HG03565 (cell line): ENCODE data around the gene MRPL14.

Source experiments
- ATAC-seq: cut with Tn5 transposase; IDR thresholded peaks from one replicate; pipeline ENCODE4 v1.9.1; 2021; ENCODE audit warnings: mild to moderate bottlenecking, moderate library complexity; ENCODE audit not compliant: unreplicated experiment

Gene MRPL14

DNA sequence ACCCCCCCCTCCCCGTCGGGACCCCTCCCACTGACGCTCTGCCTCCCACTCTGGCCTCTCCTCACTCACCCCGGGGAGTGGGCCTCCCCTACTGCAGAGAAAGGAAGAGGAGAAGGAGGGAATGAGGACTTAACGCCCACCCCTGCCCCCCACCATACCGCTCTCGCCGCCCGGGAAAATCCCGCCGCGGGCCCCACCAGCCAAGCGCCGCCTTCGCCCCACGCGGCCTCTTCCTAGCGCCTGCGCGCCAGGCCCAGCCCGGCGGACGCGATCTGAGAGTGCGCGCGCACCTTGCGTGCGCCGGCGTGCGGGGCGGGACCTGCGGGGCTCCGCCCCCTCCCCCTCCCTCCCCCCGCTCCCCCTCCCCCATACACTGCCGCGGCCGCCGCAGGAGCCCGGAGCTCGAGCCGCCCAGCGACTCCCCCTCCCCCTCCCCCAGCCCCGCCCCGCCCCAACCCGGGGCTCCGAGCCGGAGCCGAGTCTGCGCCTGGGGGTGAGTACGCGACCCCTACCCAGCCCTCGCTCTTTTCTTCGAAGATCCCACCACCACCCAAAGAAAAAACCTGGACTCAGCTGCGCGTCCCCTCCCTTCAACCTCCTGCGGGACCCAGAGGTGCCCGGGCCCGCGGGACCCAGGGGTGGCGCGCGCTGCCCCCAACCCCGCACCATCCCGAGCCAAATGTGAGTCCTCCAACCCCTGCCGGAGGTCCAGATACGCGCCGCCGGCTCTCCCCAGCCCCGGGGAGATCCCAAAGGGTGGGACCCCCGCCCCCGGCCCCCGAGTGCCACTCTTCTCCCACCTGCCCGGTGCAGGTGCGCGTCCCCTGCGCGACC is at the start of gene MRPL14, which contains the start of gene TMEM63B:
Gene MRPL14 (minus strand): TSS at position 267 of the 834 bp plus-strand sequence. CDS start 10,841 bp downstream, outside the sequence.
Gene TMEM63B (plus strand): TSS at position 369 of the 834 bp plus-strand sequence. CDS start 7,031 bp downstream, outside the sequence.
- ATAC-seq: peak; percentile 68

DNA sequence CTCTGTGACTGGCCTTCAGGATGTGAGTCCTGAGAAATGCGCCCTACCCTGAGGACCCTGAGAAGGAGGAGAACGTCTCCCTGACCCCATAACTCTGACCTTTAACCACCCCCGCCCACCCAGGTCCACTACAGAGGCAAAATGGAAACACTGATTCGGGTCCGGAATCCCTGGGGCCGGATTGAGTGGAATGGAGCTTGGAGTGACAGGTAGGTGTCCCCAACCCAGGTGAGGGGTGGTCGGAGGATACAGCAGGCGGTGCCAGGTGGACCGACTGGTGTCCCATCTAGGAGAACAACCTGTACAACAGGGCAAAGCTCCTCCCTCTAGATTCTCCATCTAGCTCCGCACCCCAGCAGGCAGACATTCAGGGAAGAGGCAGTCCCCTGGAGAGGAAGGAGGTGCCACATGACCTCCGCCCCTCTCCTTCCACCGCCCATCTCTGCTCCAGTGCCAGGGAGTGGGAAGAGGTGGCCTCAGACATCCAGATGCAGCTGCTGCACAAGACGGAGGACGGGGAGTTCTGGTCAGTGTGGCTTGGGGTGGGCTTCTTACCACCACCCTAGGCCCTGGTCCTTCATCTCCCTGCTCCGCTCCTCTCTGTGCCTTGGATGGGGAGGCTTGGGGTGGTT is 49.0 kb upstream of the MRPL14 start:
- ATAC-seq: no peak

DNA sequence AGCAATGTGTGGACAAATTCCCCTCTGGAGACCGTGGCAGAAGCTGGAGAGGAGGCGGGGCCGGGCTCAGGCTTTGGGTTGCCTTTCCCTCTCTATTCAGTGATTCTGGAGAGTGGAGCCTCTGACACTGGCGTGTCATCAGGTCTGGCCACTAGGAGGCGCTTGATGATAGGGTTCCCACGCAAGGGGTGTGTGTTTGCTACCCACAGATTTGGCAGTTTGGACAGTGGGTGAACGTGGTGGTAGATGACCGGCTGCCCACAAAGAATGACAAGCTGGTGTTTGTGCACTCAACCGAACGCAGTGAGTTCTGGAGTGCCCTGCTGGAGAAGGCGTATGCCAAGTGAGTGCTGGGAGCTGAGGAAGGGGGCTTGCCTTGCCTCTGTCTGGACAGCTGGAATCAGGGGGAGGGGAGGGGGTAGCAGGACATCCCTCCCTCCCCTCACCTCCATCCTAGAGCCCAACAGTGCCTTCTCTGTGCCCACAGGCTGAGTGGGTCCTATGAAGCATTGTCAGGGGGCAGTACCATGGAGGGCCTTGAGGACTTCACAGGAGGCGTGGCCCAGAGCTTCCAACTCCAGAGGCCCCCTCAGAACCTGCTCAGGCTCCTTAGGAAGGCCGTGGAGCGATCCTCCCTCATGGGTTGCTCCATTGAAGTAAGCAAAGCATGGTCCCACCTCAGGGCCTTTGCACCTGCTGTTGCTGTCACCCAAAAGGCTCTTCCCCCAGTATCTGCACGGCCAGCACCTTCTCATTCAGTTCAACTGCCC is 45.7 kb upstream of the MRPL14 start:
- ATAC-seq: peak; percentile 50

DNA sequence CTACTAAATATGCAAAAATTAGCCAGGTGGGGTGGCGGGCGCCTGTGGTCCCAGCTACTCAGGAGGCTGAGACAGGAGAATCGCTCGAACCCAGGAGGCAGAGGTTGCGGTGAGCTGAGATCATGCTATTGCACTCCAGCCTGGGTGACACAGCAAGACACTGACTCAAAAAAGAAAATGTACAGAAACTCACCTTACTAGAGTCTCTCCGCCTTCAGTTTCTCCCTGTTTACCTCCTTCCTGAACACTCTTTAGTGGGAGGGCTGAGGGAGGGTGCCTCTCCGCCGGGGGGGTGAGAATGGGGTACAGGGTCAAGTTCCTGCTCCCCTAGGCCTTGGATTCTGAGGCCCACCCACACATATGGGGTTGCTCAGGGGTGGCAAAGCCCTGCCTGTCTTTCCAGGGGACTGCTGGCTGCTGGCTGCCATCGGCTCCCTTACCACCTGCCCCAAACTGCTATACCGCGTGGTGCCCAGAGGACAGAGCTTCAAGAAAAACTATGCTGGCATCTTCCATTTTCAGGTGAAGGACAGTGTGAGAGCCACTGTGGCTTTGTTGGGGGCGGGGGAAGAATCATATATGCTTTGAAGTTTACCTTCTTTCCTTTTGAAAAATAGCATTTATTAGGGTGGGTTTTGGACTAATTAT is 44.8 kb upstream of the MRPL14 start:
- no peak for ATAC-seq

DNA sequence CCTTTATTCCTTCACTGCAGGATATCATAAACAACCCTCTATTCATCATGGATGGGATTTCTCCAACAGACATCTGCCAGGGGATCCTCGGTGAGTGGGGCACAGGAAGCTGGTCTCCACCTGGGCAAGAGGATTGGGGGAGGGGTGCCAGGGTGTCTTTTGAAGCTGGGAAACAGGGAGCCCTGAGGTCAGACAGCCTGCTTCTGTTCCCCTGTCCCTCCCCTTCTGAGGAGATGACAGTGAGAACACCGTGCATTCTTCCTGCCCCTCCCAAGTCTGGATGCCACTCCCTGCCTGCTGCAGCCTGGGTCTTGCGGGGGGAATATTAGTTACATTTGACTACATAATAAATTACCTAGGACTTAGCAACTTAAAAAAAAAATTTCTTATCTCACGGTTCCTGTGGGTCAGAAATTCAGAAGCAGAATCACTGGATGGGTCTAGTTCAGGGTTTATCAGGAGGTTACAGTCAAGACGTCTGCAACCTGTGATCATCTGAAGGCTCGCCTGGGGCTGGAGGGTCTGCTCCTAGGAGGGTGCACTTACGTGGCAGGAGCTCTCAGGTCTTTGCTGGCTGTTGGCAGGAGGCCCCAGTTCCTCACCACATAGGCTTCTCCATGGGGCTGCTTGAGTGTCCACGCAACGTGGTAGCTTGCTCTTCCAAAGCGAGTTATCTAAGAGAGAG is 42.8 kb upstream of the MRPL14 start:
- ATAC-seq: no peak

DNA sequence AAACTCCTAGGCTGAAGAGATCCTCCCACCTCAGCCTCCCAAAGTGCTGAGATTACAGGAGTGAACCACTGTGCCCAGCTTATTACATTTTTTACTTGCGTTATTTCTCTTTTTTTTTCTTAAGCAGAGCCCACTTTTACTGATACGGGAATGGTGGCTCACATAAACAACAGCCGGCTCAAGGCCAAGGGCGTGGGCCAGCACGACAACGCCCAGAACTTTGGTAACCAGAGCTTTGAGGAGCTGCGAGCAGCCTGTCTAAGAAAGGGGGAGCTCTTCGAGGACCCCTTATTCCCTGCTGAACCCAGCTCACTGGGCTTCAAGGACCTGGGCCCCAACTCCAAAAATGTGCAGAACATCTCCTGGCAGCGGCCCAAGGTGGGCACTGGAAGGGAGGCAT is 41.9 kb upstream of the MRPL14 start:
- no peak for ATAC-seq

DNA sequence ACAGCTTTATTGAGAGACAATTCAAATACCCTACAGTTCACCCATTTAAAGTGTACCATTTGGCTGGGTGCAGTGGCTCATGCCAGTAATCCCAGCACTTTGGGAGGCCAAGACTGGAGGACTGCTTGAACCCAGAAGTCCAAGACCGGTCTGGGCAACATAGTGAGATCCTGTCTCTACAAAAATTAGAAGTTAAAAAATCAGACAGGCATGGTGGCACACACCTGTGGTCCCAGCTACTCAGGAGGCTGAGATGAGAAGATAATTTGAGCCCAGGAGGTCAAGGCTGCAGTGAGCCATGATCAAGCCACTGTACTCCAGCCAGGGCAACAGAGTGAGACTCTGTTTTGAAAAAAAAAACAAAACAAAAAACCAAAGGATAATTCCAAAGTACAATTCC is 40.3 kb upstream of the MRPL14 start:
- no peak for ATAC-seq

DNA sequence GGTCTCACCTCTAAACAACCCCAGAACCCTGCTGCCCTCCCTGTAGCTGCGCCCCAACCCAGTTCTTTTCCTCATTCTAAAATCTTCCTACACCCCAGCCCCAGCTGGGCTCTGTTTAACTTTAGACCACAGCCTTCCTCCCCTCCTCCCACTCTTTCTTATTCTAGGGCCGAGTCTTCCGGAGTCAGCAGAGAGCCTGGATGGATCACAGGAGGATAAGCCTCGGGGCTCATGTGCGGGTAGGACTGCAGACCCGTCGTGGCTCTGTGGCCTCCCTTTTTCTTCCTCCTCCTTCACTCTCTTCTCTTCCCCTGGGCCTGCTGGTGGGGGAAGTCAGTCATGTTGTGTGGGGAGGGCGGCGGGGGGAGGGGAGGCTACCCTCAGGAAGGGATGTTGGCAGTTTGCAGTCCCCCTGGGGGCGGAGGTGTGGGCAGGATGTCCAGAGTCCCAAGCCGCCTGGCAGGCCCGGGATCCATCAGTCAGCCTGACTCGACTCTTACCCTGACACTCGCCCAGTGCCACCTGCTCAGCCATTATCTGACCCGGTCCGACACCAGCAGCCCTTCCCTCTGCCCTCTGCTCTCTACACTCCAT is 39.4 kb upstream of the MRPL14 start:
- ATAC-seq: no peak

DNA sequence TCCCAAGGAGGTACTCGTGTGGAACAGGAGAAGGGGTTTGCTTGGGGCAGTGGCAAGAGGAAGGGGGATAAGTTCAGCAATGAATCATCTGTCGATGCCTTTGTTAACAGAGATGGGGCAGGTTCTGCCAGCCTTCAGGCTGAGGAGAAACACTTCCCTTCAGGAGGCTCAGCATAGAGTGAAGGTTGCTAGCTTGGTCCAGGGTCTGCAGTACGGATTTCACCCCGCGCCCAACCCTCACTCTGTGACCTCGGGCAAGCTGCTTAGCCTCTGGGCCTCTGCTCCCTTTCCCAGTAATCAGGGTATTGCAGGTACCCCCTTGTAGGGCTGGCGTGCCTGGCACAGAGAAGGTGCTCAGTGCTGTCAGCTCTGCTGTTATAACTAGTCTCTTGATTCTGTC is 38.9 kb upstream of the MRPL14 start:
- no peak for ATAC-seq

DNA sequence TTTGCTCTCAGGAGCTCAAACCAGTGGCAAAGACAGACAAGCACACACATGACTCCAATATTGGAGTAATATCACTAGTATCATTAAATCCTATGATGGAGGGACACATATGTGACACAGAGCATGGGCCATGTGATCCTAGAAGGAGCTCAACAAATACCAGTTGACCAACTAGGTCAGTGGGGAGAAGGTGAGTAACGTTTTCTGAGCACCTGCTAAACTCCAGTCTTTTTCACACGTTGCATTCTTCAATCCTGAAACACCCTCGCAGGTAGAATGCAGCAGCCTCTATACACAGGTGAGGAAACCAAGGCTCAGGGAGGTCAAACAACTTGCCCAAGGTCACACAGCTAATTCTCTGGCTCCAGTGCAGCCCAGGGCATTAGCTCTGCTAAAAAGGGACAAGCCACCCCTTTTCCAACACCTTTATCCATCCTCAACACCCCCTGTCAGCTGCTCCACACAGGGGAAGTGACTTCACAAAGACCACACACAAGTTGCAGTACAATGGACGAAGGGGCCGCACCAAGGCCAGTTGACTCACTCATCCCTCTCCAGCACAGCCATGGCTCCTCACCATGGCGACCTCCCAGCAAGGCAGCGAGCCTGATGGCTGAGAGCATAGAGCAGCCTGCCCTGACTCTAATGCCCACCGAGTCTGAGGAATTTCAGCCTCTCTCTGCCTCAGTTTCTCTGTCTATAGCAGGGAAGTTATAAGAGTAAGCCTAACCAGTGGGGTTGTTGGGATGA is 35.8 kb upstream of the MRPL14 start:
- ATAC-seq: no peak

DNA sequence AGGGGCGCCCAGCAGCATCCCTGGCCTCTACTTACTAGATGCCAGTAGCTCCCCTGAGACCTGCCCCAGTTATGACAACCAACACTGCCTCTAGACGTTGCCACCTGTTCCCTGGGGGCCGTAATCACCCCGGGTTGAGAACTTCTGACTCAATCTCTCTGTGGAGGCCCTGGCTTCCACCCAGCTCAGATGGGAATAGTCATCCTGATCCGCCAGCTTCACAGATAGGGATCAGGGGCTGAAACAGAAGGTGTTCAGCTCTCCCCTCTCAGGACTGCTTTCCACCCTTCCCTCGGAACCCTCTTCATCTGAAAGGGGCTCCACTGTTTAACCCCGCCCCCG is 34.7 kb upstream of the MRPL14 start:
- ATAC-seq: no peak

DNA sequence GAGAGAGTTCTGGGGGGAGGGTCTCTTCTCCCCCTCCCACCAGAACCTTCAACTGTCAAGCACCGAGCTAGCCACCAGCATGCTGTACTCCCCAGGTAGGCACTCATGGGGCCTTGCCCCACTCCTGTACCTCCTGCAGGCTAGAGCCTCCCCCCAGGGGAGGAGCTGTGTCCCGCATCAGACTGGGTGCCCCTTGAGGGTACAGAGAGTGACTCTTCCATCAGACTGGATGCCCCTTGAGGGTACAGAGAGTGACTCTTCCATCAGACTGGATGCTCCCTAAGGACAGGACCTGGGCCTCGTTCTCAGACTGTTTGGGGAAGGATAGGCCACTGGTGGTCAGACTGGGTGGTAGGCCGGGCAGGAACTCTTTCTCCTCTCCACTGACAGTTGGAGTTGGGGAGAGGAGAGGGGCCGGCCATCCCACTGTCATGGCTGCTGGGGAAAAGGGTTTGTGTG is 31.5 kb upstream of the MRPL14 start, which contains the start of gene CAPN11:
Gene CAPN11 (plus strand): TSS at position 51 of the 459 bp plus-strand sequence. CDS start 29 bp downstream, at position 80.
- no peak for ATAC-seq

DNA sequence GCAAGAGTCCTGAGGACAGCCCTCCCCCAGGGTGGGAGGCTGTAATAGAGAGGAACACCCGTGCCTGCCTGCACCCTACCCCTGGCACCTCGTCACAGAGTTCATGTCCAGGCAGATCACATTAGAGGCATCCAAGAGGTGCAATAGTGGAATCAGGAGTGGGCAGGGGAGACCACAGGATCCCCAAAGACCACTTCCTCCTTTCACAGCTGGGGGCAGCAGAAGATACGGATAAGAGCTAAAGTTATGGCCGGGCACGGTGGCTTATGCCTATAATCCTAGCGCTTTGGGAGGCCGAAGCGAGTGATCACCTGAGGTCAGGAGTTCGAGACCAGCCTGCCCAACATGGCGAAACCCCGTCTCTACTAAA is 29.9 kb upstream of the MRPL14 start:
- ATAC-seq: no peak

DNA sequence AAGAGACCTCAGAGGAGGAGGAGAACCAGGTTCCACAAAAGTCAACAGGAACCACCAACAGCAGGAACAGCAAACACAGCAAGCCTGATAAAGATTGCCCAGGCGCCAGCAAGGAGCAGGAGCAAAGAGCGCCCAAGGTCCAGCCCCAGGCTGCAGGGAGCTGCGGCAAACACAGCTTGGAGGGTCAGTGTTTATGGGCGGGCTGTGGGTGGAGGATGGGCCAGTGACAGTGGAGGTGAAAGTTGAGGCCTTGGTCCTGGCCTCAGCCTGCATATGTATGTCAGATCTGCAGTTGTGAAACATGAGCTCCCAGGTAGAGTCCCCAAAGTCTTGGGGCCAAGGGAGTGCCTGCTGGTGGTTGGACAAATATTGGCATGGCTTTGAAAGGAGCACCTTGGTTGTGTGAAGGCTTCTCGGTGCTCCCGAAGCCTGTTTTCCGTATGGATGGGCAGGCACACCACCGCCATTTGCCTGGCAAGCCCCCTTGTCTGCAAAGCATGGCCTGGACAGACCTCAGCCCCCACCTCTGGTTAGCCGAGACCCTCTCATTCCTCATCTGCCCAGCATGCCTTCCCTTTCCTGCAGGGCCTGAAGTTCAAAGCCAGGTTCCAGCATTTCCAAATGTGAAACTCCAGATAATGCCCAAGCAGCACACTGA is 29.4 kb upstream of the MRPL14 start:
- ATAC-seq: no peak

DNA sequence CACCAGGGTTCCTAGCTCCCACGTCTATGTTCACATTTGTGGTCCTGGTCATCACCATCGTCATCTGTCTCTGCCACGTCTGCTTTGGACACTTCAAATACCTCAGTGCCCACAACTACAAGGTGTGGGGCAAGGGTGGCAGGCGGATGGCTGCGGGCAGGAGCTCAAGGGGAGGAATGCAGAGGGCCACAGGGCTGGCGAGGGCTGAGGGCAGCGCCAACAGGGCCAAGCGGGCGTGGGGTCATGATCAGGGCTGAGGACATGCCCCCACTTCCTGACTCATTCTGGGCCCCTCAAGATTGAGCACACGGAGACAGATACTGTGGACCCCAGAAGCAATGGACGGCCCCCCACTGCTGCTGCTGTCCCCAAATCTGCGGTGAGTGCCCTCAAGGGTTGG is 26.8 kb upstream of the MRPL14 start:
- no peak for ATAC-seq

DNA sequence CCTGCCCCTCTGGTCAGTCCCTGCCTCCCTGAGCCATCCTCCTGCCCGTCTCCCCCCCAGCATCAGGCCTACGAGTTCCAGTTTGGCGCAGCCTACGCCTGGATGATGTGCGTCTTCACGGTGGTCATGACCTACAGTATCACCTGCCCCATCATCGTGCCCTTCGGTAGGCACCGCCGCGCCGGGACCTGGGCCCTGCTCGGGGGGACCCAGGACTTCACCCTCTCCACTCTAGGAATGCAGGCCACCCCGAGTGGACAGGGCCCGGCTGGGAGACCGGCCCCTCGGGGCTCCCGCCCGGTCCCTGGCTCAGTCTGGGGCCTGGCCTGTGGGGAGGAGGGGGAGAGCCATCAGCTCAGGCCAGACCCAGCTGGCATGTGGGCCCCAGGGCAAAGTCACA is 25.3 kb upstream of the MRPL14 start:
- ATAC-seq: no peak

DNA sequence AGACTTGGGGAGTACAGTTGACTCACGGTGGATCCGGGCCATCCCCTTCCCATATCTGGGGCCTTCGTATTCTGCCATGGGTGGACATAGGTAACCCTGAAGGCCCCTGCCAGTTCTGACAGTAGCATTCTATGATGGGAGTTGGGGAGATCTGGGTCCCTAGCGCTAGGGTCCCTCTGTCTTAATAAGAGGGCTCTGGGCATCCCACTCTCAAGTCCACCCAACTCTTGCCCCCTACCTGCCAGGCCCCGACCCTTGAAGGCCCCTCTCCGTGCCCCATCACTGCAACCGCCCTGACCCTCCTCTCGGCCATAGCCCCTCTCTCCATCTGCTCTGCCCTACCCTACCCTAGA is 24.8 kb upstream of the MRPL14 start:
- ATAC-seq: no peak

DNA sequence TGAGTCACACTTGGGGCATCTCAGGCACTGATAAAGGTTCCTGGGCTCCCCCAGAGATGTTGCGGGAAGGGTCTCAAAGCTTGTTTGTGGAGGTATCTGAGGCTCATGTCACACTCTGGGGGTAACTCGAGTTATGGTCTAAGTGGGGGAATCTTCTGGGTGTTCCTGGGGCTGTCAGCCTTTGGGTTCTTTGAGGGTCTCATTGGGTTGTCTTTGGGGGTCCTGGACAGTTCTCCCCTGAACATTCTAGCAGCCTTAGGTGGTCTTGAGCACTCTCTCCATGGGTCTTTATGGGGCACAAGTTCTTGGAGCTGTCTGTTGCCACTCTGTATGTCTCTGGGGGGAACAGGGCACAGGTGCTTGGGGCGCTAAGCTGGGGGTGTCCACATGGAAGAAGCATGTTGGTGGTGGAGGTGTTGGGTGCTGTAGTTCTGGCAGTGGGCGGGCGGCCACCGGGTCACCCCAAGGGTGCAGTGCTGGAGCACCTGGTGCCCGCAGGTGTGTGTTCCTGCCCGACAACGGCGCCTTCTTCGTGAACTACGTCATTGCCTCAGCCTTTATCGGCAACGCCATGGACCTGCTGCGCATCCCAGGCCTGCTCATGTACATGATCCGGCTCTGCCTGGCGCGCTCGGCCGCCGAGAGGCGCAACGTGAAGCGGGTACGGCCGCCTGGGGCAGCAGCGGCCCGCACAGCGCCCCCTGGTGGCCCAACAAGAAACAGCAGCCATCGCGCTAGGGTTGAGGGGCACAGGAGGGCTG is 24.3 kb upstream of the MRPL14 start:
- peak; percentile 74 for ATAC-seq
